Activated B cell treated with CpG ODN at 0.5 μM for 24 hours (primary cell): ENCODE measurements around the gene PTK7. TPM values are rescaled to one million over a fixed set of nuclear protein-coding genes. Genes with fewer than 3 reads are reported as not detected.

Experiments used
- ATAC-seq: fragments of 200-7000 bp; cut with Tn5 transposase; one replicate; pipeline ENCODE4 v1.10.0; 2021; ENCODE audit warnings: low read depth, mild to moderate bottlenecking, moderate library complexity
- CTCF ChIA-PET: fragments of 350-600 bp; sonication (Branson Sonifier 250); formaldehyde crosslinking; loops from one replicate; lab custom pipeline; 2021; ENCODE audit warnings: antibody characterized with exemption; lab: Charles Lee
- POLR2A ChIA-PET: fragments of 350-600 bp; sonication (Branson Sonifier 250); formaldehyde crosslinking; loops from one replicate; lab custom pipeline; 2021; ENCODE audit warnings: antibody characterized with exemption; lab: Charles Lee
- DNase-seq: peaks from one replicate; pipeline ENCODE4 v3.0.0; 2022
- H3K27ac Mint-ChIP-seq: one replicate; pipeline ENCODE4 v1.8.0; 2020; ENCODE audit warnings: mixed read lengths
- H3K27me3 Mint-ChIP-seq: one replicate; pipeline ENCODE4 v1.8.0; 2021; ENCODE audit warnings: mixed read lengths
- H3K36me3 Mint-ChIP-seq: one replicate; pipeline ENCODE4 v1.8.0; 2021; ENCODE audit warnings: low read depth, mixed read lengths
- H3K4me1 Mint-ChIP-seq: one replicate; pipeline ENCODE4 v1.8.0; 2021; ENCODE audit warnings: mixed read lengths
- H3K4me3 Mint-ChIP-seq: one replicate; pipeline ENCODE4 v1.8.0; 2020; ENCODE audit warnings: mild to moderate bottlenecking, mixed read lengths
- H3K9me3 Mint-ChIP-seq: one replicate; pipeline ENCODE4 v1.8.0; 2020; ENCODE audit warnings: mixed read lengths
- CTCF ChIP-seq: fragments of 200-600 bp; IDR thresholded peaks from one replicate; pipeline ENCODE4 v1.8.0; 2022; ENCODE audit warnings: antibody characterized with exemption, mild to moderate bottlenecking
- intact Hi-C: fragments of 100-400 bp; cut with micrococcal nuclease; formaldehyde crosslinking; loops from one replicate; pipeline ENCODE4 v1.15.1; 2024
- total RNA-seq: library from RNA; stranded (reverse); gene quantifications from 2 replicates; pipeline ENCODE4 v1.2.3, GENCODE V29; 2022

PTK7 gene
- total RNA-seq, 1 donor from 2014 or later, result 0.82 TPM

- intact Hi-C loops, result no loop called here
- TF ChIP-seq CTCF, result no peak
- POLR2A ChIA-PET, result no interaction called here
- H3K27ac Mint-ChIP-seq, result no peak overlapping the region
- CTCF ChIA-PET, result no interaction called here
- H3K4me3 Mint-ChIP-seq, result no peak overlapping the region
- peaks cover 71% of the 10 kb centered on the region for H3K36me3 Mint-ChIP-seq
- ATAC-seq, result no peak
- H3K9me3 Mint-ChIP-seq, result no peaks in the 10 kb centered on the region
- no peaks in the 10 kb centered on the region for H3K27me3 Mint-ChIP-seq
- H3K4me1 Mint-ChIP-seq, result no peaks in the 10 kb centered on the region
- no peak for DNase-seq
Measured at GRCh38 chr6:43034190-43034525, 42.0 kb upstream of the PTK7 start.

GRCh38 chr6:43035495-43036194 lies 40.5 kb upstream of the PTK7 start:
- Mint-ChIP-seq H3K27ac (no peak overlapping the region), H3K27me3 (no peaks in the 10 kb centered on the region), H3K4me1 (no peaks in the 10 kb centered on the region), H3K9me3 (no peaks in the 10 kb centered on the region), H3K4me3 (no peak overlapping the region), H3K36me3 (peaks cover 70% of the 10 kb centered on the region)
- ChIA-PET CTCF (no interaction called here), POLR2A (interaction anchor here (0.6 kb wide), 1 partner anchor 75 kb away, joined by 4 read pairs; no protein-coding TSS in a partner anchor)
- intact Hi-C loops, result no loop called here
- no peak for TF ChIP-seq CTCF
- no peak for ATAC-seq
- DNase-seq, result no peak

- no peak overlapping the region for H3K27ac Mint-ChIP-seq
- no peak overlapping the region for H3K4me3 Mint-ChIP-seq
- no peaks in the 10 kb centered on the region for H3K4me1 Mint-ChIP-seq
- no peaks in the 10 kb centered on the region for H3K27me3 Mint-ChIP-seq
- intact Hi-C loops, result no loop called here
- no peak for TF ChIP-seq CTCF
- POLR2A ChIA-PET, result interaction anchor here (0.6 kb wide), 1 partner anchor 76 kb away, joined by 4 read pairs; no protein-coding TSS in a partner anchor
- DNase-seq, result no peak
- peaks cover 69% of the 10 kb centered on the region for H3K36me3 Mint-ChIP-seq
- CTCF ChIA-PET, result no interaction called here
- no peaks in the 10 kb centered on the region for H3K9me3 Mint-ChIP-seq
- ATAC-seq, result no peak
Measured at GRCh38 chr6:43036712-43037111, 39.4 kb upstream of the PTK7 start.

- ChIA-PET POLR2A (no interaction called here), CTCF (no interaction called here)
- TF ChIP-seq CTCF, result no peak
- Mint-ChIP-seq H3K4me3 (no peak overlapping the region), H3K27ac (no peak overlapping the region), H3K27me3 (no peaks in the 10 kb centered on the region), H3K4me1 (no peaks in the 10 kb centered on the region), H3K36me3 (peaks cover 66% of the 10 kb centered on the region), H3K9me3 (no peaks in the 10 kb centered on the region)
- DNase-seq (no peak), ATAC-seq (no peak)
- intact Hi-C loops, result no loop called here
Measured at GRCh38 chr6:43037197-43037596, 38.9 kb upstream of the PTK7 start.

- CTCF ChIA-PET, result no interaction called here
Measured at GRCh38 chr6:43037706-43038105, 38.4 kb upstream of the PTK7 start.

More at GRCh38 chr6:43037706-43038105, 38.4 kb upstream of the PTK7 start:
- POLR2A ChIA-PET, result interaction anchor here (0.5 kb wide), 1 partner anchor 59 kb away, joined by 3 read pairs; the partner anchor contains the start of gene PEX6
- peaks cover 68% of the 10 kb centered on the region for H3K36me3 Mint-ChIP-seq
- no peaks in the 10 kb centered on the region for H3K4me1 Mint-ChIP-seq
- H3K27me3 Mint-ChIP-seq, result no peaks in the 10 kb centered on the region
- intact Hi-C loops, result no loop called here
- no peaks in the 10 kb centered on the region for H3K9me3 Mint-ChIP-seq
- no peak overlapping the region for H3K27ac Mint-ChIP-seq
- no peak overlapping the region for H3K4me3 Mint-ChIP-seq
- TF ChIP-seq CTCF, result no peak
- DNase-seq (no peak), ATAC-seq (no peak)
